Retinal pigment epithelial cell (primary cell): Measurements from ENCODE around the gene MRRF.

Experiments
- DNase-seq: peaks from one replicate; pipeline ENCODE4 v3.0.0-alpha.2; 2010; ENCODE audit warnings: low read depth
- H3K4me3 ChIP-seq: 2 replicates; pipeline ENCODE4 v1.5.1; 2011; ENCODE audit warnings: mild to moderate bottlenecking, low read length, control low read depth, moderate library complexity
- TF ChIP-seq, protein P1 (sequence below): conservative IDR thresholded peaks from 2 replicates; pipeline ENCODE4 v1.5.1; 2011; ENCODE audit warnings: low read depth, low read length, control low read depth, inconsistent platforms

Gene MRRF, protein sequence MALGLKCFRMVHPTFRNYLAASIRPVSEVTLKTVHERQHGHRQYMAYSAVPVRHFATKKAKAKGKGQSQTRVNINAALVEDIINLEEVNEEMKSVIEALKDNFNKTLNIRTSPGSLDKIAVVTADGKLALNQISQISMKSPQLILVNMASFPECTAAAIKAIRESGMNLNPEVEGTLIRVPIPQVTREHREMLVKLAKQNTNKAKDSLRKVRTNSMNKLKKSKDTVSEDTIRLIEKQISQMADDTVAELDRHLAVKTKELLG

DNA sequence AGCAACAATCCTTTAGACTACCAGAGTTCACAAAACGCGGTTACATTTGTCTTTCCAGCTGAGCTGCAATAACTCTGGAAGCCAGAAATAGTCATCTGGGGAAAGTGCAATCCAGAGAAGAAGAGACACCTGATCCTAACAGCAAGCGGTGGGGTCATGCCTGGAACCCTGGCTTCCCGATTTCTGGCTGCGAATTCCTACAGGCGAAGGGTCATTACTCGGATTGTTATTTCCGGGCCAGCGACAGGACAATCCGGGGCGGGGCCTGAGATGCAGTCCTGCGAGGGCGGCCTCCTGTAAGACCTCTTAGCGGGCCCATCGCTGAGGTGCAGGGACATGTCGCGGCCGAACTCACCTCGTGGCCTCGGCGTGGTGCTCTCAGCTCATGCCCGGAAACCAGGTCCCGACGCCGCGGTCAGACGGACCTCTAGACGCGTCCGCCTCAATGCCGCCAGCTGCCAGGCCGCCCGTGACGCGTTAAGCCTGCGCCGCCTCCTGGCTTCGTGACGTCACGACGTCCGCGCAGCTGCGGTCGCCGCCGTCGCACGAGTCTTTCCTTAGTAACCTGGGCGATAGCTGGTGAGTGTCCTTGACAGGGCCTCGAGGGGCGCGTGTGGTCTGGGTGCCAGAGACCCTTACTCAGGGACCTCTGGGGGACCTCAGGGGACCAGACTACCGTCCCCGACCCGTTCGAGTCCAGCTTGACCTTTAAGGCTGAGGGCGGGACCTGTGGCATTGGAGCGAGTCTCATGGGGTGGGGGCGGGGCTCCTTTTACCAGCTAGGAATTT lies at the start of gene MRRF, which contains the start of gene RBM18:
Gene MRRF (plus strand): TSS at position 523 of the 789 bp plus-strand sequence. CDS start 6,010 bp downstream, outside the sequence.
Gene RBM18 (minus strand): TSS at position 481 of the 789 bp plus-strand sequence. CDS start 3,348 bp downstream, outside the sequence.
- TF ChIP-seq, protein P1, sequence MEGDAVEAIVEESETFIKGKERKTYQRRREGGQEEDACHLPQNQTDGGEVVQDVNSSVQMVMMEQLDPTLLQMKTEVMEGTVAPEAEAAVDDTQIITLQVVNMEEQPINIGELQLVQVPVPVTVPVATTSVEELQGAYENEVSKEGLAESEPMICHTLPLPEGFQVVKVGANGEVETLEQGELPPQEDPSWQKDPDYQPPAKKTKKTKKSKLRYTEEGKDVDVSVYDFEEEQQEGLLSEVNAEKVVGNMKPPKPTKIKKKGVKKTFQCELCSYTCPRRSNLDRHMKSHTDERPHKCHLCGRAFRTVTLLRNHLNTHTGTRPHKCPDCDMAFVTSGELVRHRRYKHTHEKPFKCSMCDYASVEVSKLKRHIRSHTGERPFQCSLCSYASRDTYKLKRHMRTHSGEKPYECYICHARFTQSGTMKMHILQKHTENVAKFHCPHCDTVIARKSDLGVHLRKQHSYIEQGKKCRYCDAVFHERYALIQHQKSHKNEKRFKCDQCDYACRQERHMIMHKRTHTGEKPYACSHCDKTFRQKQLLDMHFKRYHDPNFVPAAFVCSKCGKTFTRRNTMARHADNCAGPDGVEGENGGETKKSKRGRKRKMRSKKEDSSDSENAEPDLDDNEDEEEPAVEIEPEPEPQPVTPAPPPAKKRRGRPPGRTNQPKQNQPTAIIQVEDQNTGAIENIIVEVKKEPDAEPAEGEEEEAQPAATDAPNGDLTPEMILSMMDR, result no peak
- peak; percentile 59 for DNase-seq
- peak within 1 kb of the TSS; percentile 96 for H3K4me3 ChIP-seq

DNA sequence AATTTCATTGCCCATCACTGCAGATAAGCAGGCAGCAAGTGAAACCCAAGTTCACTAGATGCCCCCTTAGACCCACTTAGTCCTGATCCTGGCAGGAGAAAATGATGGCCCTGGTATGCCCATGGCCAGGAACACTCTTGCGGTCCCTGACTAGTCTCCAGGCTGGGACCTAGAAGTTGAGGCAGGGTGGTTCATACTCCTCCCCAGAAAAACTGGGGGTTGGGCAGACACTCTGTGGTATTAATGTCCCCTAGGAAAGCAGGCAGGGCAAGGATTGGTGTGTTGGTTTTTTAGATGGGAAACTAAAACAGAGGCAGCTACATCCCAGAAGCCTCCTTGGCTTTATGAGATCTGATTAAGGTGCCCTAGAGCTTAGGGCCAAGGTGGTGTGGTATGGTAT lies 49.0 kb upstream of the MRRF start:
- TF ChIP-seq, protein P1, result no peak
- DNase-seq, result no peak
- no peak overlapping the region for H3K4me3 ChIP-seq

DNA sequence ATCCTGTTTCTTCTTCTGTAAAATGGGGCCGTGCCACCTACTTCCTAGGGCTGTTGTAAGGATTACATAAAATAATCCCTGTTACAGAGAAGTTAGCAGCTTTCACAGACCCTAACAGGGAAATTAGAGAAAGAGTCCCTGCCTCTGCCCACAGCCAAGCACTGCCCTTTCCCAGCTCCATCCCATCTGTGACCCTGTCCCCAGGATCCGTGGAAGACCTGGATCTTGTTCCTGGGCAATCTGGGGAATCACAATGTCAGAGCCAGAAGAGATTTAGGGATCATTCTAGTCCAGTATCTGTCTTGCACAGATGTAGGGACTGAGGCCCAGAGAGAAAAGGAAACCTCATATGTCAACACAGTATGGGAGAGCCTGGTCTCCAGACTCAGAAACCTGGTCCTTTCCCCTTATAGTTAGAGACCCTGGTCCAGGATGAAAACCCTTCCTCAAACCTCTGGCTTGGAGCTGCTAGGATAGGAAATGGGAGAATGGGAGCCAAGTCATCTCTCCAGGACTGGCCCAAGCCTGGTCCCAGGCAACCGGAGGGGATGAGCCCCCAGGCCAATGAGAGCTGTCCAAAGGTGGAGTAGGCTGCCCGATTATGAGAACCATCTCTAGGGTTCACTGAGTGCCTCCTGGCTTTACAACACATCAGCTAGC lies 48.4 kb upstream of the MRRF start:
- H3K4me3 ChIP-seq, result no peak overlapping the region
- DNase-seq, result no peak
- TF ChIP-seq, protein P1, result no peak

DNA sequence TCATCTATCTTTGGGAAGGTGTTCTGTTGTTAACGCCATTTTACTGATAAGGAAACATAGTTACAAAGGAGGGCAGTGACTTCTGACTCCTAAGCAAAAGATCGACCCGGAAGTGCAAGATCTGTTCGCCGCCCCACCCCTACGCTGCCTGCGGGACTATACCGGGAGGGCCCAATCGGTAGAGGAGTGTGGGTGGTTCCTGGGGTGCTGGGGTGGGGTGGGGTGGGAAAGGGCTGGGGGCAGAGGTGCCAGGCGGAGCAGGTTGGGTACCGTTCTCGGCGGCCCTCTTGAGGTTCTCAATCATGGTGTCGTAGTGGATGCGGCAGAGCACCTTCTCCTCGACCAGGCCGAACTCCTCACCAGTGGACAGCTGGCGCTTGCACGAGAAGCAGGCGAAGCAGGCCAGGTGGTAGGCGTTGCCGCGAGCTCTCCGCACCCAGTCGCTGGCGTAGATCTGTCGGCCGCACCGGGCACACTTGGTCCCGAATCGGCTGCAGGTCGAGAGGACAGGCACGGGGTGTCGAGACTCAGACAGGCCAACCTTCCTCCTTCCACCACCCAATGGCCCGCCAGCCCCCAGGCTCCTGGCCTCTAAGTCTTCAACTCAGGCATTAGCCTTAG lies 47.8 kb upstream of the MRRF start:
- H3K4me3 ChIP-seq, result no peak overlapping the region
- DNase-seq, result no peak
- TF ChIP-seq, protein P1, result no peak

DNA sequence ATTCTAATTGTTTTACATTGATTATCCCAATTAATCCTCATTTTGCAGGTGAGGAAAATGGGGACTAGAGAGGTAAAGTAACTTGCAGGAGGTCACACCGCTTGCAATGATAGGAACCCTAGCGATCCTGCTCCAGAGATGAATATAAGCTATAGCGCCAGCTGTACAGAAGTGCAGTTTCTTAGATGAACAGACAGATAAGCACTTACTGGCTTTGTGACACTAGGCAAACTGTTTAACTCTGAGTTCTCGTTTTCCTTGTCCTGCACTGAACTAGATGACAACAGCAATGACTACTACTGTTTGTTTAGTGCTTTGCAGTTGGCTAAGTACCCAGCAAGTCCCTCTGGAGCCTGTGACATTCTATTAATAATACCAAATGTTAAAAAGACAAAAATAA lies 47.0 kb upstream of the MRRF start:
- DNase-seq, result no peak
- TF ChIP-seq, protein P1, result no peak
- no peak overlapping the region for H3K4me3 ChIP-seq

DNA sequence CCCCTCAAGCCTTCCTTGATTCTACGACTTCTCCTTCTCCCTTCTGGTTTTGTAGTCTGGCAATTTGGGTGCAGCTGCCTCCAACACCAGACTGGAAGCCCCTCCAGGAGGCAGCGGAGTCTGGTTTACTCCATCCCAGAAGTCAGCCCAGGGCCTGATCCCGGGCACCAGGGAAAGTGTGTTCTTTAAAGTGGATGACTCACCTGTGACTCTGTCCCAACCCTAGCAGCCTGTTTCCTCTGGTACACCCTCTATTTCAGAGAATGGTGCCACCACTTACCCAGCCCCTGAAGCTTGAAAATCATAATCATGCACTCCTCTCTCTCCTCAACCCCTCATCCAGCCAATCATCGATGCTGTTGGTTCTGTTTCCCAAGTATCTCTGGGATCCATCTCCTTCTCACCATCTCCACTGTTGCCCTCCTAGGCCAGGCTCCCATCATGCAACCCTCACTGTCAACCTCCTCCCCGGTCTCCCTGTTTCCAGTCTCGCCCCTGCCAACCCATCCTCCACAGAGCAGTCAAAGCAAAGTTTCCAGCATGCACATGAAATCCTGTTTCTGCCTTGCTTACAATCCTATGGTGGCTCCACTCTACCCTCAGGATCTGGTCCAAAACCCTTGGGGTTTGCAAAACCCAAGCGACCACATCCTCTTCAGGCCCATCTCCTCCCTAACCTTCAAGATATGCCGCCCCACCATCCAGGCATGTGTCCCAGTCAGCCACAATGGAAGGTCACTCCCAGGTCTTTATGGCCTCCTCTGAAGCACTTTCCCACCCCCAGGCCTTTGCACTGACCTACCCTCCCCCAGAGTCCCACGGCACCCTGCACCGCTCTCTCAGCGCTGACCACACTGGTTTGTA lies 46.4 kb upstream of the MRRF start:
- TF ChIP-seq, protein P1, result no peak
- H3K4me3 ChIP-seq, result no peak overlapping the region
- no peak for DNase-seq
